CD4-positive, alpha-beta T cell treated with Interleukin-15 for 4 hours (primary cell): ENCODE data around the gene HAX1.
"Not testable (repeated sequence)": the region's sequence is repeated elsewhere in the genome, so short reads cannot be mapped to it uniquely, and the experiment has no call there.

ENCODE experiments used
- DNase-seq: peaks from one replicate; pipeline ENCODE4 v3.0.0-alpha.2; 2020; ENCODE audit warnings: low spot score

Gene HAX1

DNA sequence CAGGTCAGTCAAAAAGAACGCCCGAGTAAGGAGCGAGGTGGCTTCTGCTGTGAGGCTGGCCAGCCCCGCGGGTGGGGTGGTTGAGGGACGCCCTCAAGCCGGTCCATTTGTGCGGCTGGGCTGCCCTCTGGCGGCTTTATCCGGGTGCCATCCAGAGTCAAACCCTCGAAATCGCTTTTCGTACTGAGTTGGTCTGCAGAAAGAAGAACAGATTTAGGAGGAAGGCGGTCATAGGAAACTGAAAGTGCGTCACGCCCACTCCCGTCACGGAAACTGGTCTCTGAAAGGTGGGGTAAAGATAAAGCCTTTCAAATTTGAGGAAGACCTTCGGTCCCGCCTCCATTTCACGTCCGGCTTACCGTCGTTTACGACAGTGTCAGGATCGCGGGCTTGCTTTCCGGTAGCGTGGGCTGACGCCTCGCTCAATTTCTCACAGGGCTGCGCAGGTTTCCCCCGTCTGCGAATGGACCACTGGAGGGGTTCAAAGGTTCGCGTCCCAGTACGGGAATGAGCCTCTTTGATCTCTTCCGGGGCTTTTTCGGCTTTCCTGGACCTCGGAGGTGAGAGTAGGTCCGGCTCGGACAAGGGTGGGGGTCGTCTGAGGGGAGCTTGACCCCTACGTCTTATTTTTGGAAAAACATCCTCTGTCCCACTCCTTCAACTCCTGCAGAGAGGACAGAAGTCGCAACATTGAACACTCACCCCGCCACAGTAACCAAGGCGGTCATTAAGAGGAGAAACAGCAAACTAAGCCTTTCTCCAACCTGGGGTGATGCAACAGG is at the start of gene HAX1:
Gene HAX1 (plus strand): TSS at position 413 of the 782 bp plus-strand sequence. CDS start 95 bp downstream, at position 508.
- peak; percentile 97 for DNase-seq

GRCh38 chr1:154222918-154223317 is 49.5 kb upstream of the HAX1 start:
- no peak for DNase-seq

GRCh38 chr1:154223621-154224020 is 48.8 kb upstream of the HAX1 start:
- no peak for DNase-seq

DNA sequence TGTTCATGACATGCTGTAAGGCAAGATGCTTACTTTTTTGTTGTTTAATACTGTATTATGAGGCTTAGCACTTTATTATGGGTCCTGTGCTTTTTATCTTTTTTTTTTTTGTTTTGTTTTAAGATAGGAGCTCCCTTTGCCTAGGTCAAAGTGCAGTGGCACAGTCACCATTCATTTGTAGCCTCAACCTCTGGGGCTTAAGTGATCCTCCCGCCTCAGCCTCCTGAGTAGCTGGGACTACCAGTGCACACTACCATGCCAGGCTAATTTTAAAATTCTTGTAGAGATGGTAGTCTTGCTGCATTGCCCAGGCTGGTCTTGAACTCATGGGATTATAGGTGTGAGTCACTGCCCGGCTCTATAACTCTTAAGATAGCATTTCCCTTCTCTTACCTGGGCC is 47.1 kb upstream of the HAX1 start:
- DNase-seq = no peak

GRCh38 chr1:154231112-154231511 is 41.3 kb upstream of the HAX1 start:
- DNase-seq = not testable (repeated sequence)

- not testable (repeated sequence) for DNase-seq
Measured at GRCh38 chr1:154233127-154233526, 39.3 kb upstream of the HAX1 start.

GRCh38 chr1:154236855-154237254 is 35.6 kb upstream of the HAX1 start:
- DNase-seq = no peak

- no peak for DNase-seq
Measured at GRCh38 chr1:154237435-154237834, 35.0 kb upstream of the HAX1 start.

DNA sequence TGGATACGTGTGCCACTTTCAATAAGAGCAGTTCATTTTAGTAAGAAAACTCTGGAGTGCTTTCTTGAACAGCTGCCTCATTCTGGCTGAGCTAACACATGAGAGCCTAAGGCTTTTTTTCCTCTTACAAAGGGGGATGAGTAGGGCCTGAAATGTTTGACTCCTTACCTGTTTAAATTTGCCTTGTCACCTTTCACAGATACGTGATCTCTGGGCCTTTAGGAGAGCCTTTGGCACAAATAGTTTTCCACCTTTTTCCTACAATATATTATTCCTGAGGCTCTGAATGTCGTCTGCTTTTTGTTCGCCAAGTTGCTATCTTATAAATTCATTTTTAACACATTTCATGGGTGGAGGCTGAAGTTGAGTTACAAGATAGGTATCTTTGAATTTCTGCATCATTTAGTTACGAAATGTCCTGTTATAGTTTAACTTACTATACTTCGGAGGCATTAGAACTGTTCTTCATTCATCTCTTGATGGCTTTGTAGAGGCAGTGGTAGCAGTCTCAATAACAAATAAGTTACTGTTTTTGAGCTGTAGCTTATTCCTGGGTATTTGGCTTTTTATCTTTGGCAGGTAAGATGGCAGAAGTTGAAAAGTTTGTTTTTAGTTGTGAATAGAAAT is 34.4 kb upstream of the HAX1 start:
- no peak for DNase-seq

- DNase-seq = no peak
Measured at GRCh38 chr1:154239491-154239890, 32.9 kb upstream of the HAX1 start.

GRCh38 chr1:154240294-154240833 is 32.1 kb upstream of the HAX1 start:
- DNase-seq = no peak

GRCh38 chr1:154241703-154242351 is 30.6 kb upstream of the HAX1 start:
- no peak for DNase-seq

GRCh38 chr1:154253671-154254070 is 18.8 kb upstream of the HAX1 start:
- DNase-seq = no peak

DNA sequence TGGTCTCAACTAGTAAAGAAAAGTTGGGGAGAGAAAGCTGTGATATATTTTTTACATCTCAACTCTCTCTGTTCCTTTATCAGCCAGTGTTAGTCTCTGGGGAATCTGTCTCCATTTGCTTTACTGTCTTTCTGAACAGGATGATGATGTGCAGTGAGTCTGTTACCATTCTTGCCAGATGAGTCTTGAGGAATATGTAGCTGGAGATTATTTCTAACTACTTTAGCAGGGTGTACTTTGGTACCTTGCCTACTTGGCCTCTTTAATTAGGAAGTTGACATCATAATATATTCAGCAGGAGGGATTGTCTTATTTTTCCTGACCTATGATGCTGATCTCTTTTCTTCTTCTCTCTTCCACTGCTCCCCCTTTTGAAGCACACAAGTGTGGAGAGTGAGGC is 15.7 kb upstream of the HAX1 start:
- DNase-seq = no peak

DNA sequence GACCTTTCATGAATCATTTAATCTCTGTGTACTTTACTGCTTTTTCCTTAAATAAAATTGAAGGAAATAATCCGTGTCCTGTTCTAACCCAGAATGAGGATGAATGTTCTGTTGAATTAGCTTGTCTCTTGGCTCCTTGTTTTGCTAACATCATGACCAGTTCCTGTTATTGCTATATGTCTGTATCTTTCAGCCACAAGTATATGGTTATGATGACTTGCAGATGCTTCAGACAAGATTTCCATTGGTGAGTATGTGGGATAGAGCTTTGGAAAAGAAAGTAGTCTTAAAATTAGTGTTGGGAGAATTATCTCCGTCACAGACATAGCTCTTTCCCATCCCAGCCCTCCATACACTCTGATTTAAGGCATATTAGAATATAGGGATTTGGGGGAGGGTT is 13.6 kb upstream of the HAX1 start:
- no peak for DNase-seq

DNA sequence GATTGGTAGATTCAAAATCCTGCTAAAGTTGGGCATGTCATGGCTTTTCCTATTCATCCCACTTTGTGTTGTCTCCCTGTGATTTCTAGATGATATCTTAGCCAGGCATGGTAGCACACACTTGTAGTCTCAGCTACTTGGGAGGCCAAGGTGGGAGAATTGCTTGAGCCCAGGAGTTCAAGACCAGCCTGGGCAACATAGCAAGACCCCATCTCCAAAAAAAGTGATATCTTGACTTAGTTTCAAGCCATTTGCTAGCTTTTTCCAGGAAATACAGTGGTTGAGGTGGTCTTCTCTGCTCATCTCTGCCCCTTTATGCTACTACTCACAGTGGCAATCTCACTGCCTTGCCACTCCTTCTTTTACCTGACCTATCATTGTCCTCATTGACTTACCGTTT is 12.3 kb upstream of the HAX1 start:
- DNase-seq = no peak

- no peak for DNase-seq
Measured at GRCh38 chr1:154263465-154264332, 8.7 kb upstream of the HAX1 start.

DNA sequence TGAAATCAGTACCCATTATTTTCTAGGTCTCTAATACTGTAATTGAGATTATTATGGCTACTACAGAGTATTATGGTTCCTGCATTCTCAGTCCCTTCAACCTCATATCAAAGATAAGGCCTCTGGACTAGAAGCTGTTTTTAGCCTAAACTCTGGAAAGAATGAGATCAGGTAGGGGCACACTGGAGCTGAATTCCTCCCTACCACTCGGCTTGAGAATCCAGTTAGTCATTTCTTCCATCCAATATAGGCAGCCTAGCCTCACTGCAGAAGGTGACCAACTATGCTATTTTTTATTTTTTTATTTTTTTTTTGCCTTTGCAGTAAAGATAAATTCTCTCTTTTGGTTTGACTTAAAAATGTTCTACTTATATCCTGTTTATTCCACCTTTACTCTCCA is 8.0 kb upstream of the HAX1 start:
- DNase-seq = no peak

- DNase-seq = peak; percentile 20
Measured at GRCh38 chr1:154265586-154265985, 6.8 kb upstream of the HAX1 start.

DNA sequence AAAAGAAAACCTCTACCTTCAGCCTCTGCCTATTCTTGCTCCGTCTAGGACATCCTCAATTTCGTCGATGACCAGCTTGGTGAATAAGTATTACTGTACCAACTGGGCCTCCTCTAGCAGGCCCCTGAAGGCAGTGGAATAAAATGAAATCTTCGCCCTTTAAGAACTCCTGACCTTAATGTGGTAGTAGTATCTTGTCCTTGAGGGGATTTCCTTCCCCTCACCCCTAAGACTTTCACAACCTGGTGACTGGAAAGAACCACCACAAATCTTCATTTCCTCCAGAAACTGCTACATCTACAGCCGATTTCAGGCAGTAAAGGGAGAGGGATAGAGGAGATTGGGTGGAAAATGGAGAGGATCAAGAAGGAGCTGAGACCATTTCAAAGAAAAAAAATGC is 1.6 kb upstream of the HAX1 start:
- no peak for DNase-seq

GRCh38 chr1:154272999-154273563 is 652 bp downstream of the HAX1 start:
- DNase-seq = no peak

GRCh38 chr1:154276797-154277196 is 4.4 kb downstream of the HAX1 start:
- peak; percentile 24 for DNase-seq
